Iris pigment epithelial cell (primary cell): ENCODE results near the gene FCN2.

Source experiments
- DNase-seq: peaks from one replicate; pipeline ENCODE4 v3.0.0-alpha.2; 2011; ENCODE audit warnings: low read depth

Gene FCN2

GRCh38 chr9:134880484-134881312 is at the start of gene FCN2:
TSS of gene FCN2 (plus strand) at chr9:134880810. CDS start at chr9:134880822, 12 bp downstream.
- no peak for DNase-seq

GRCh38 chr9:134830926-134831720 is 49.5 kb upstream of the FCN2 start:
- DNase-seq, result no peak

- no peak for DNase-seq
Measured at GRCh38 chr9:134832471-134832870, 48.1 kb upstream of the FCN2 start.

GRCh38 chr9:134833294-134833880 is 47.2 kb upstream of the FCN2 start:
- no peak for DNase-seq

GRCh38 chr9:134834217-134834956 is 46.2 kb upstream of the FCN2 start:
- no peak for DNase-seq

GRCh38 chr9:134834957-134835419 is 45.6 kb upstream of the FCN2 start:
- DNase-seq, result no peak

- DNase-seq, result no peak
Measured at GRCh38 chr9:134835448-134835847, 45.2 kb upstream of the FCN2 start.

GRCh38 chr9:134835987-134836386 is 44.6 kb upstream of the FCN2 start:
- DNase-seq, result no peak

GRCh38 chr9:134836406-134836970 is 44.1 kb upstream of the FCN2 start:
- no peak for DNase-seq

- peak; percentile 38 for DNase-seq
Measured at GRCh38 chr9:134837529-134837928, 43.1 kb upstream of the FCN2 start.

GRCh38 chr9:134838651-134839454 is 41.8 kb upstream of the FCN2 start:
- no peak for DNase-seq

- no peak for DNase-seq
Measured at GRCh38 chr9:134839455-134840125, 41.0 kb upstream of the FCN2 start.

- no peak for DNase-seq
Measured at GRCh38 chr9:134840511-134840910, 40.1 kb upstream of the FCN2 start.

GRCh38 chr9:134841180-134841904 is 39.3 kb upstream of the FCN2 start:
- DNase-seq, result no peak

- DNase-seq, result no peak
Measured at GRCh38 chr9:134842321-134842720, 38.3 kb upstream of the FCN2 start.

GRCh38 chr9:134843740-134844139 is 36.9 kb upstream of the FCN2 start:
- DNase-seq, result no peak

GRCh38 chr9:134844821-134845220 is 35.8 kb upstream of the FCN2 start:
- DNase-seq, result no peak

- DNase-seq, result no peak
Measured at GRCh38 chr9:134846187-134846586, 34.4 kb upstream of the FCN2 start.

GRCh38 chr9:134846699-134847098 is 33.9 kb upstream of the FCN2 start:
- DNase-seq, result no peak

- no peak for DNase-seq
Measured at GRCh38 chr9:134847138-134847537, 33.5 kb upstream of the FCN2 start.
